ENCODE measurements around the gene VAV1. TPM values are rescaled to one million over a fixed set of nuclear protein-coding genes. Genes with fewer than 3 reads are reported as not detected.

Gene VAV1
- total RNA-seq, 1 donor = 0.36 TPM

DNA sequence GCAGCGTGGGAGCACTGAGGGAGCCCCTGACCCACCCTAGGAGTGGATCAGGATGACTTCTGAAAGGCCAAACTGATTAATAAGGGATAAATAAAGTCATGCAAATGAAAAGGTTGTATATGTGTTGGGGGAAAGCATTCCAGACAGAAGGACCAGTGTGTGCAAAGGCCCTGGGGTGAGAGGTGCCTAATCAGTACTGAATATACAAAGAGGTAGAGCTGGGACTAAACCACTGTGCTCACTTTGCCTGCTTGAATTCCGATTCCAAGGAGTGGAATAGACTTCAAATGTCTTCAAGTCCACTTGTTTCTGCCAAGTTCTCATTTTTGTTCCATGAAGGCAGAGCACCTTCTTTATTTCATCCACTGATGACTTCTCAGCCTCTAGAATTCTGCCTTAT lies 82.2 kb downstream of the VAV1 start:
- Histone ChIP-seq H3K79me2 (ENCODE audit: insufficient read depth, low read length) (no peaks in the 10 kb centered on the region), H2AFZ (ENCODE audit: low read length) (no peak overlapping the region), H3K36me3 (ENCODE audit: insufficient read depth, low read length) (no peaks in the 10 kb centered on the region), H3K4me3 (ENCODE audit: insufficient read depth, low read length) (no peak overlapping the region), H3K9me3 (ENCODE audit: low read depth, low read length) (no peaks in the 10 kb centered on the region), H3K27ac (ENCODE audit: low read depth, low read length) (no peak overlapping the region), H3K27me3 (ENCODE audit: insufficient read depth, low read length) (no peaks in the 10 kb centered on the region), H3K4me1 (ENCODE audit: insufficient read depth, low read length) (no peaks in the 10 kb centered on the region), H3K4me2 (ENCODE audit: insufficient read depth, low read length) (no peak overlapping the region), H4K20me1 (ENCODE audit: insufficient read depth, low read length) (no peaks in the 10 kb centered on the region)
- no peak for DNase-seq (ENCODE audit: insufficient read length, low spot score, missing footprints)
- TF ChIP-seq, protein P1, sequence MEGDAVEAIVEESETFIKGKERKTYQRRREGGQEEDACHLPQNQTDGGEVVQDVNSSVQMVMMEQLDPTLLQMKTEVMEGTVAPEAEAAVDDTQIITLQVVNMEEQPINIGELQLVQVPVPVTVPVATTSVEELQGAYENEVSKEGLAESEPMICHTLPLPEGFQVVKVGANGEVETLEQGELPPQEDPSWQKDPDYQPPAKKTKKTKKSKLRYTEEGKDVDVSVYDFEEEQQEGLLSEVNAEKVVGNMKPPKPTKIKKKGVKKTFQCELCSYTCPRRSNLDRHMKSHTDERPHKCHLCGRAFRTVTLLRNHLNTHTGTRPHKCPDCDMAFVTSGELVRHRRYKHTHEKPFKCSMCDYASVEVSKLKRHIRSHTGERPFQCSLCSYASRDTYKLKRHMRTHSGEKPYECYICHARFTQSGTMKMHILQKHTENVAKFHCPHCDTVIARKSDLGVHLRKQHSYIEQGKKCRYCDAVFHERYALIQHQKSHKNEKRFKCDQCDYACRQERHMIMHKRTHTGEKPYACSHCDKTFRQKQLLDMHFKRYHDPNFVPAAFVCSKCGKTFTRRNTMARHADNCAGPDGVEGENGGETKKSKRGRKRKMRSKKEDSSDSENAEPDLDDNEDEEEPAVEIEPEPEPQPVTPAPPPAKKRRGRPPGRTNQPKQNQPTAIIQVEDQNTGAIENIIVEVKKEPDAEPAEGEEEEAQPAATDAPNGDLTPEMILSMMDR (IDR thresholded peaks at IDR 0.05; ENCODE audit: extremely low read depth, low read depth, low read length) = no peak

DNA sequence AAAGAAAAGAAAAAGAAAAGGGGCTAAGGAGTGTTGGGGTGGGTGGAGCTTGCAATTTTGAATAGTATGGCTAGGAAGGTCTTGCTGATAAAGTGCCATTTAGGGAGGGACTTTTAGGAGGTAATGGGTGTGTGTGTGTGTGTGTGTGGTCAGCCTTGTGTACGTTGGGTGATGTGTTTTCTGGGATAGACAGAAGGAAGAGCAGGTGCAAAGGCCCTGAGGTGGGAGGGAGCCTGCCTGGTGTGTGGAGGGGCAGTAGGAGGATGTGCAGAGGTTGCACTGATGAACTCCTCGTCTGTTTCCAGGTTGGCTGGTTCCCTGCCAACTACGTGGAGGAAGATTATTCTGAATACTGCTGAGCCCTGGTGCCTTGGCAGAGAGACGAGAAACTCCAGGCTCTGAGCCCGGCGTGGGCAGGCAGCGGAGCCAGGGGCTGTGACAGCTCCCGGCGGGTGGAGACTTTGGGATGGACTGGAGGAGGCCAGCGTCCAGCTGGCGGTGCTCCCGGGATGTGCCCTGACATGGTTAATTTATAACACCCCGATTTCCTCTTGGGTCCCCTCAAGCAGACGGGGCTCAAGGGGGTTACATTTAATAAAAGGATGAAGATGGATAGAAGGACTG lies 84.4 kb downstream of the VAV1 start:
- no peaks in the 10 kb centered on the region for H3K79me2 ChIP-seq (ENCODE audit: insufficient read depth, low read length)
- H4K20me1 ChIP-seq (ENCODE audit: insufficient read depth, low read length) = no peaks in the 10 kb centered on the region
- DNase-seq (ENCODE audit: insufficient read length, low spot score, missing footprints) = no peak
- no peak overlapping the region for H3K4me2 ChIP-seq (ENCODE audit: insufficient read depth, low read length)
- no peak overlapping the region for H3K4me3 ChIP-seq (ENCODE audit: insufficient read depth, low read length)
- no peak overlapping the region for H2AFZ ChIP-seq (ENCODE audit: low read length)
- H3K9me3 ChIP-seq (ENCODE audit: low read depth, low read length) = no peaks in the 10 kb centered on the region
- H3K27me3 ChIP-seq (ENCODE audit: insufficient read depth, low read length) = no peaks in the 10 kb centered on the region
- H3K4me1 ChIP-seq (ENCODE audit: insufficient read depth, low read length) = no peaks in the 10 kb centered on the region
- no peak overlapping the region for H3K27ac ChIP-seq (ENCODE audit: low read depth, low read length)
- H3K36me3 ChIP-seq (ENCODE audit: insufficient read depth, low read length) = no peaks in the 10 kb centered on the region
- TF ChIP-seq, protein P1 (IDR thresholded peaks at IDR 0.05; ENCODE audit: extremely low read depth, low read depth, low read length) = no peak

DNA sequence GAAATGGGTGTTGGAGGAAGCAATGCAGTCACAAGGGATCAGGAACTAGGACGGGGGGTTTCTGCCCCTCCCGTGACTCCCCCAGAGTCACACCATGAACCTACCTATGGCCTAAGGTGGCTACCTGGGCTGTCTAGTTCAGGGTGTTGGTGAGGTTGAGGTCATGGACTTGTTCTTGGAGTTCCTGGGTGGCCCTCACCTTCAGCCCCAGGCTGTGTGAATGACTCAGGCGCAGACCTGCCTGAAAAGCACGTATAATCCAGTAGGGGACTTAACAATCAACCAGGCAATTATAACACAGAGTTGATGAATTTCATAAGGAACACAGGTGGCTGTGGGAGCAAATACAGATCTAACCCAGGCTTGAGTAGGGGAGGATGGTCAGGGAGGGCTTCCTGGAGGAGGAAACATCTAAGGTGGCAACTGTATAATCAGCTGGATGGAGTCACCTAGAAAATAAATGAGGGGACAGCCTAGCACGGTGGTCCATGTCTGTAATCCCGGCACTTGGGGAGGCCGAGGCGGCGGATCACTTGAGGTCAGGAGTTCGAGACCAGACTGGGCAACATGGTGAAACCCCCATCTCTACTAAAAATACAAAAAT lies 89.3 kb downstream of the VAV1 start:
- H3K4me2 ChIP-seq (ENCODE audit: insufficient read depth, low read length) = no peak overlapping the region
- H3K27ac ChIP-seq (ENCODE audit: low read depth, low read length) = no peak overlapping the region
- DNase-seq (ENCODE audit: insufficient read length, low spot score, missing footprints) = no peak
- TF ChIP-seq, protein P1 (IDR thresholded peaks at IDR 0.05; ENCODE audit: extremely low read depth, low read depth, low read length) = no peak
- H2AFZ ChIP-seq (ENCODE audit: low read length) = no peak overlapping the region
- no peaks in the 10 kb centered on the region for H3K36me3 ChIP-seq (ENCODE audit: insufficient read depth, low read length)
- H3K79me2 ChIP-seq (ENCODE audit: insufficient read depth, low read length) = no peaks in the 10 kb centered on the region
- H4K20me1 ChIP-seq (ENCODE audit: insufficient read depth, low read length) = no peaks in the 10 kb centered on the region
- H3K4me1 ChIP-seq (ENCODE audit: insufficient read depth, low read length) = no peaks in the 10 kb centered on the region
- no peaks in the 10 kb centered on the region for H3K9me3 ChIP-seq (ENCODE audit: low read depth, low read length)
- no peaks in the 10 kb centered on the region for H3K27me3 ChIP-seq (ENCODE audit: insufficient read depth, low read length)
- H3K4me3 ChIP-seq (ENCODE audit: insufficient read depth, low read length) = no peak overlapping the region

DNA sequence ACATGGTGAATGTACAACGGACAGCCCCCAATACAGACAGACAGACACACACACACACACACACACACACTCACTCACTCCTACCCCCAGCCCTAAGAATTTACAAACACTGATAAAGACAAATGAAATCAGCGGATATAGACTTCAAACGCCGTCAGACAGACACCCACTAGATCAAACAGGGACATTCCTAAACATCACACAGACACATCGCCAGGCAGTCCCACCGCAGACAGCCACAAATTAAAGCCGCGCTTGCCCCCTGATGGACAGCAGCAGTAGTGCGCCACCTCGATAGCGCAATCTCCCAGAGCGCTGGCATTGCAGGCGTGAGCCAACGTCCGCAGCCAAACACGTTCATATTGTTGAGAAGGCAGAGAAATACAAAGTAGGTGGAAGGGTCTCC lies 90.2 kb downstream of the VAV1 start:
- Histone ChIP-seq H3K9me3 (ENCODE audit: low read depth, low read length) (no peaks in the 10 kb centered on the region), H3K27ac (ENCODE audit: low read depth, low read length) (no peak overlapping the region), H3K4me2 (ENCODE audit: insufficient read depth, low read length) (peak overlapping the region; percentile 67), H4K20me1 (ENCODE audit: insufficient read depth, low read length) (no peaks in the 10 kb centered on the region), H3K4me1 (ENCODE audit: insufficient read depth, low read length) (no peaks in the 10 kb centered on the region), H3K27me3 (ENCODE audit: insufficient read depth, low read length) (no peaks in the 10 kb centered on the region), H3K36me3 (ENCODE audit: insufficient read depth, low read length) (no peaks in the 10 kb centered on the region), H3K79me2 (ENCODE audit: insufficient read depth, low read length) (no peaks in the 10 kb centered on the region), H2AFZ (ENCODE audit: low read length) (peak overlapping the region; percentile 18), H3K4me3 (ENCODE audit: insufficient read depth, low read length) (no peak overlapping the region)
- TF ChIP-seq, protein P1 (IDR thresholded peaks at IDR 0.05; ENCODE audit: extremely low read depth, low read depth, low read length) = peak; percentile 88
- peak; percentile 90 for DNase-seq (ENCODE audit: insufficient read length, low spot score, missing footprints)
